Prostate gland (tissue), 2 donors: Measurements from ENCODE around the gene AFF1. TPM values are rescaled to one million over a fixed set of nuclear protein-coding genes. Genes with fewer than 3 reads are reported as not detected.

Experiments used
- DNase-seq: peaks from one replicate; pipeline ENCODE4 v3.0.0-alpha.2; 2019; ENCODE audit warnings: low spot score
- H3K27ac ChIP-seq, 2 donors: fragments of 200-600 bp; sonication (generic); 2 replicates each; pipeline ENCODE4 v1.5.1; 2017 to 2019
- H3K27me3 ChIP-seq: fragments of 200-600 bp; sonication (generic); replicated peaks from 2 replicates; pipeline ENCODE4 v1.5.1; 2019; ENCODE audit not compliant: insufficient read depth
- H3K36me3 ChIP-seq, 2 donors: fragments of 200-600 bp; sonication (generic); 1 replicate in 1 of 2; 2 replicates in 1 of 2; pipeline versions ENCODE4 v1.5.1 to v1.8.1; 2017 to 2019
- H3K4me1 ChIP-seq: fragments of 200-600 bp; sonication (generic); replicated peaks from 2 replicates; pipeline ENCODE4 v1.5.1; 2019
- H3K4me3 ChIP-seq, 2 donors: fragments of 200-600 bp; sonication (generic); 2 replicates each; pipeline ENCODE4 v1.5.1; 2017 to 2019
- H3K9me3 ChIP-seq: fragments of 200-600 bp; sonication (generic); 2 replicates; pipeline ENCODE4 v1.5.1; 2017
- CTCF ChIP-seq, 4 experiments: fragments of 200-600 bp in 2 of 4; fragments of 450-650 bp in 2 of 4; sonication (generic) in 2 of 4; IDR thresholded peaks; 1 replicate in 3 of 4; 2 replicates in 1 of 4; pipeline ENCODE4 v1.5.1; 2016 to 2019; ENCODE audit warnings: antibody characterized with exemption in 4 of 4, mild to moderate bottlenecking in 2 of 4, moderate library complexity in 2 of 4
- POLR2A ChIP-seq: fragments of 450-650 bp; IDR thresholded peaks from one replicate; pipeline ENCODE4 v1.6.1; 2016; ENCODE audit warnings: antibody characterized with exemption, mild to moderate bottlenecking
- POLR2AphosphoS5 ChIP-seq: sonication (generic); formaldehyde crosslinking; IDR thresholded peaks from one replicate; pipeline ENCODE4 v1.6.1; 2017; ENCODE audit warnings: antibody characterized with exemption
- WGBS: methylation state at CpG from one replicate; pipeline ENCODE4 v1.1.5; 2018; 5-methylcytosine and 5-hydroxymethylcytosine counted together
- intact Hi-C: fragments of 100-400 bp; cut with DNase I; formaldehyde crosslinking; loops from one replicate; pipeline ENCODE4 v1.14.2; 2022
- total RNA-seq, 2 donors: library from RNA; depleted of rRNA; stranded (reverse); fragments of >200 nt; gene quantifications; one replicate each; pipeline ENCODE4 v1.1.0, GENCODE V29; 2016

Gene AFF1
- total RNA-seq, 2 donors from 2014 or later, result 69.7 to 92.5 TPM

DNA sequence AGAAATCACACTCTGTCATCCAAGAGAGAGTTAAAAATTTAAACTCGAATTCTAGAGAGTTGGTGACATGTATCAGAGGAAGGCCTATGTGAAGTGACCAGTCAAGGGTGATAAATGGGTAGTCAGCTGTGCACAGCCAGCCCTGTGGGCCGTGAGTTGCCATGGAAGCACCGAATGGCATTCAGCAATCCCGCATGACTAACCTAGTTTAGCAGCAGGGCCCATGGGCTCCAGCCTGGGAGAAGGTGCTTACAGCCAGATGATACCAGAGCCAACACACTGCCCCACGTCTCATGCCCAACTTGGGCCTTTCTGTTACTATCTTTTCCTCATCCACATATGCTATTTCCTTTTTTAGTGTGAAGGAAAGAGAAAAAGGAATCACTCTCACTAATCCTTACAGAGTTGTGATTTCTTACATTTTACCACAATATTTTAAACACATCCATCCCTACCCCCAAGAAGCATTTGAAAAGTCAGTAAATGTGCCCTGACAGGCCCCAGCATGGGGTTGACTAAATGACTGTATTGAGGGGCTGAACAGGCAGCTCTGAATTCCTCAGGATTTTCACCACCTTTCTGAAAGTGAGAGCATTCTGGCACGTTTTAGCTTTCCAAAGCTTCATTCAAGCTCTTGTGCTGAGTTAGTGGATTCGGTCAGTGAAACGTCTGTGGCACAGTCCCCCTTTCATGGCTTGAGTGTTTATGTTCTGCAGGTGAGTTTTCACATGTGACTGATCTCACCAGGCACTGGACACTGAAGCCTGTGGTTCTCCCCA, 104.2 kb downstream of the AFF1 start:
- DNase-seq, result no peak
- Histone ChIP-seq H3K27ac (peak overlapping the region; percentile 31 to 42), H3K4me3 (no peak overlapping the region), H3K27me3 (no peaks in the 10 kb centered on the region), H3K4me1 (peaks cover 4% of the 10 kb centered on the region), H3K36me3 (no peaks in the 10 kb centered on the region), H3K9me3 (no peaks in the 10 kb centered on the region)
- intact Hi-C loops, result no loop called here
- peak; percentile 7 for TF ChIP-seq POLR2AphosphoS5
- no peak for TF ChIP-seq POLR2A
- WGBS, result 38% methylated on average over 8 of the region's 8 CpGs

DNA sequence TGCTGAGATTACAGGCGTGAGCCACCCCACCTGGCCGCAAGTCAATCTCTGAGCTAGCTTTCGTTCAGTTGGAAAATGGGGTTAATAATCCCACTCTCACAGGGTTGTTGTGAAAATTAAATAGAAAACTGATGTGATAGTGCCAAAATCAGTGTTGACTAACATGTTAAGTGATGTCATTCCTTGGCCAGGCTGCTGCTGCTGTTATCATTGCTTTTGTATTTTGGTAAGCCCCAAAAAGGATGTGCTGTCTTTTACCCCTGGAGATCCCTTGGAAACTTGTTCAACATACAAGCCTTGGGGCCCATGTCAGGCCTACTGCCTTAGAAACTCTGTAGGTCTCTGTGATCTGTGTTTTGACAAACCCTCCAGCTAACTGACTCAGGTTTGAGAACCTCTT, 106.3 kb downstream of the AFF1 start:
- H3K27ac ChIP-seq, result no peak overlapping the region
- no peak for DNase-seq
- H3K36me3 ChIP-seq, result no peaks in the 10 kb centered on the region
- no peaks in the 10 kb centered on the region for H3K9me3 ChIP-seq
- TF ChIP-seq CTCF (IDR thresholded peaks at IDR 0.05) (no peak), POLR2A (no peak), POLR2AphosphoS5 (no peak)
- no peaks in the 10 kb centered on the region for H3K27me3 ChIP-seq
- peaks cover 7% of the 10 kb centered on the region for H3K4me1 ChIP-seq
- intact Hi-C loops, result loop anchor here (5.0 kb wide), 1 partner anchor 36 kb away; no protein-coding TSS in a partner anchor
- 96% methylated on average over 3 of the region's 3 CpGs for WGBS
- no peak overlapping the region for H3K4me3 ChIP-seq

DNA sequence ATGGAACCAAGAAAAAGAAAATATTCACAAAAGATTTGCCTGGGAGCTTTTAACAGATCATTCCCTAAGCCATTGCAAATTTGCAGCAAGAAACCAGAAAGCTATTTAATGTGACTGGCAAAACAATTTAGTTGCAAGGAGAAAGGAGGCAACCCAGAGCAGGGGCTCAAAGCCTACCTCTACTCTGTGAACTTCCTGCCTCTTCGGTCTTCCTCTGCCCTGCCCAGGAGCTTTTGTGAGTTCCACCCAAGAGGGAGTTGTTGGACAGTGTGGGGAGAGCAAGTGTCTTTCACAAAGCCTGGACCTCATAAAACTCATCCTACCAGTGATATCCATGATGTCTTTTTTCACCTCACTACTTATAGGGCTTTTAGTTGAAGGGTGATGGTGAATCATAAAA, 107.4 kb downstream of the AFF1 start:
- WGBS, result 85% methylated on average over 1 of the region's 1 CpG

DNA sequence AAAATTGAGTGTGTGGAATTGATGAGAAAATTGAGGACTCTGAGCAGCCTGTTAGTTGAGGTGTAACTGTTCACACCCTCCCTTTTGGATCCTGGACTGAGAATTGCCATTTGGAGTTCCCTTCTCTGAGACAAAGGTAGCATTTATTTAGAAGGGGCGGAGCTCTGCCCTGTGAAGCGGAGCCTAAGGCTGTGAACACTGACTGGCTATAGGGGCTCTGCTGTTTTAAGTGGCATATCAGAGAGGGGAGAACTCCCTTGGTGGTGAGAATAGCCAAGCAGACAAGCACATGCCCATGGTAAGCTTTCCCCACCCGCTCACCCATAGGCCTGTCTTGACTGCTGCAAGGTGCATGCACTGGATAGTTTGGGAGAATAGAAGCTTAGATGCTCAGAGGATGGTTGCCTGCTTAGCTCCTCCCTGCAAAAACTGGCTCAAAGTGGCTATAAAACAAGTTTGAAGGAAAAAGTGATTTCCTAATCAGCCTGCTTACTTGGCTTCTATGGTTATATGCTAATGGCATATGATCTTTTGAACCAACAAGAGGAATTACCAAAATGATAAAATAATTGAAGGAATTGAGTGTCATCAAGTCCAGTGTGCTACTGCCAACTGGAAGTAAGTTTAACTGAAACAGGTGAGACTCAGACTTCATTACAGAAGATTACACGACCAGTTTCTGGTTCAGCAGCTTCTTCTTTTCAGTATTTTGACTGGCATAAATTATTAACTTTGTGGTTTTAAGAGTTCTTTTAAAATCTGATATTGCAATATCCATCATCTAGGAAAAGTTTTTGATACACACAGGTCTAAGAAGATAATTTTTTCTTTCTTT, 108.4 kb downstream of the AFF1 start:
- H3K4me3 ChIP-seq, result no peak overlapping the region
- H3K36me3 ChIP-seq, result no peaks in the 10 kb centered on the region
- no peak overlapping the region for H3K27ac ChIP-seq
- intact Hi-C loops, result loop anchor here (5.0 kb wide), 1 partner anchor 34 kb away; no protein-coding TSS in a partner anchor
- peaks cover 3% of the 10 kb centered on the region for H3K4me1 ChIP-seq
- 73% methylated on average over 4 of the region's 4 CpGs for WGBS
- H3K27me3 ChIP-seq, result no peaks in the 10 kb centered on the region
- H3K9me3 ChIP-seq, result no peaks in the 10 kb centered on the region
- no peak for DNase-seq
- TF ChIP-seq POLR2AphosphoS5 (no peak), POLR2A (no peak), CTCF (IDR thresholded peaks at IDR 0.05) (no peak)

More for the DNA sequence above, 107.4 kb downstream of the AFF1 start:
- no peak overlapping the region for H3K27ac ChIP-seq
- no peaks in the 10 kb centered on the region for H3K27me3 ChIP-seq
- no peaks in the 10 kb centered on the region for H3K9me3 ChIP-seq
- peaks cover 3% of the 10 kb centered on the region for H3K4me1 ChIP-seq
- no peak overlapping the region for H3K4me3 ChIP-seq
- DNase-seq, result no peak
- H3K36me3 ChIP-seq, result no peaks in the 10 kb centered on the region
- TF ChIP-seq POLR2A (no peak), POLR2AphosphoS5 (no peak), CTCF (IDR thresholded peaks at IDR 0.05) (no peak)
- intact Hi-C loops, result loop anchor here (5.0 kb wide), 1 partner anchor 35 kb away; no protein-coding TSS in a partner anchor

- DNase-seq, result no peak
- Histone ChIP-seq H3K27ac (peak overlapping the region; percentile 49 to 54), H3K9me3 (no peaks in the 10 kb centered on the region), H3K36me3 (no peaks in the 10 kb centered on the region), H3K4me1 (peaks cover 3% of the 10 kb centered on the region), H3K4me3 (no peak overlapping the region), H3K27me3 (no peaks in the 10 kb centered on the region)
- TF ChIP-seq POLR2A (no peak), POLR2AphosphoS5 (no peak), CTCF (IDR thresholded peaks at IDR 0.05) (no peak)
- intact Hi-C loops, result loop anchor here (5.0 kb wide), 2 partner anchors 33 to 37 kb away; no protein-coding TSS in a partner anchor
- 25% methylated on average over 6 of the region's 6 CpGs for WGBS
Measured at GRCh38 chr4:87044511-87045233, 109.9 kb downstream of the AFF1 start.
